ENCODE results near the gene EFNA1. TPM values are rescaled to one million over a fixed set of nuclear protein-coding genes. Genes with fewer than 3 reads are reported as not detected.

Gene EFNA1
- total RNA-seq, 1 donor from 2014 or later: 0.34 TPM

DNA sequence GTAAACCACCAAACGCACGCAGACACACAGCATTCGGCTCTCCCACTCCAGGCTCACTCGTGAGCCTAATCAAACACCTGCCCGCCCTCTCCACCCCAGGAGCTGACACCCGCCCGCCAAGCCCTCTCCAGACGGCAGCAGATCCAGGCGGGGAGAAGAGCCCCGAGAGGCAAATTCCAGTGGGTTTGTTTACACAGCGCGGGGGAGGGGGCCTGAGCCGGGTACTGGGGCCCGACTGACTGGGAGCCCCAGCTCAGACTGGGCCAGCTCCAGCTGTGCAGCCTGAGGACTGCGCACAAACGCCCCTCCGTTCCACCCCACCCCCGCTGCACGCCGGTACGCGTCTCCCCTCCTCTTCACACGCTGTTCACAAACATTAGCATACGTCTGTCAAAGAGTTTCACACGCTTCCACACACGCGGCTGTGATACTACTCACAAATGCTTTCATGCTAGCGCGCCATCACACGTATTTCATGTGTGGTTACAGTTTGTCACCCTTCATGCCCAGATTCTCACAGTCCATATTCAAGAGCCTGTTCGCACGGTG is 1.0 kb upstream of the EFNA1 start:
- Mint-ChIP-seq H3K27ac (no peak overlapping the region), H3K4me3 (peak overlapping the region; percentile 90), H3K36me3 (no peaks in the 10 kb centered on the region), H3K9me3 (no peaks in the 10 kb centered on the region), H3K27me3 (ENCODE audit: insufficient read depth, low read depth) (peaks cover 56% of the 10 kb centered on the region), H3K4me1 (peaks cover 48% of the 10 kb centered on the region)
- DNase-seq (ENCODE audit: low spot score): peak; percentile 63
- Histone ChIP-seq H3K4me2 (peak overlapping the region; percentile 95), H3K4me1 (peaks cover 59% of the 10 kb centered on the region), H3K9ac (no peak overlapping the region), H2AFZ (replicated peaks) (peak overlapping the region; percentile 80), H3K27ac (no peak overlapping the region), H3F3A (ENCODE audit: low read depth) (peaks cover 39% of the 10 kb centered on the region), H3K9me3 (ENCODE audit: low read depth) (no peaks in the 10 kb centered on the region), H3K27me3 (peaks cover 90% of the 10 kb centered on the region), H3K79me2 (ENCODE audit: low read depth) (no peaks in the 10 kb centered on the region), H4K20me1 (ENCODE audit: low read depth) (peaks cover 13% of the 10 kb centered on the region), H3K4me3 (peak overlapping the region; percentile 64), H3K36me3 (no peaks in the 10 kb centered on the region)
- TF ChIP-seq, protein P1, sequence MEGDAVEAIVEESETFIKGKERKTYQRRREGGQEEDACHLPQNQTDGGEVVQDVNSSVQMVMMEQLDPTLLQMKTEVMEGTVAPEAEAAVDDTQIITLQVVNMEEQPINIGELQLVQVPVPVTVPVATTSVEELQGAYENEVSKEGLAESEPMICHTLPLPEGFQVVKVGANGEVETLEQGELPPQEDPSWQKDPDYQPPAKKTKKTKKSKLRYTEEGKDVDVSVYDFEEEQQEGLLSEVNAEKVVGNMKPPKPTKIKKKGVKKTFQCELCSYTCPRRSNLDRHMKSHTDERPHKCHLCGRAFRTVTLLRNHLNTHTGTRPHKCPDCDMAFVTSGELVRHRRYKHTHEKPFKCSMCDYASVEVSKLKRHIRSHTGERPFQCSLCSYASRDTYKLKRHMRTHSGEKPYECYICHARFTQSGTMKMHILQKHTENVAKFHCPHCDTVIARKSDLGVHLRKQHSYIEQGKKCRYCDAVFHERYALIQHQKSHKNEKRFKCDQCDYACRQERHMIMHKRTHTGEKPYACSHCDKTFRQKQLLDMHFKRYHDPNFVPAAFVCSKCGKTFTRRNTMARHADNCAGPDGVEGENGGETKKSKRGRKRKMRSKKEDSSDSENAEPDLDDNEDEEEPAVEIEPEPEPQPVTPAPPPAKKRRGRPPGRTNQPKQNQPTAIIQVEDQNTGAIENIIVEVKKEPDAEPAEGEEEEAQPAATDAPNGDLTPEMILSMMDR (IDR thresholded peaks at IDR 0.05): no peak
- TF ChIP-seq EZH2 (IDR thresholded peaks at IDR 0.05): peak; percentile 37

DNA sequence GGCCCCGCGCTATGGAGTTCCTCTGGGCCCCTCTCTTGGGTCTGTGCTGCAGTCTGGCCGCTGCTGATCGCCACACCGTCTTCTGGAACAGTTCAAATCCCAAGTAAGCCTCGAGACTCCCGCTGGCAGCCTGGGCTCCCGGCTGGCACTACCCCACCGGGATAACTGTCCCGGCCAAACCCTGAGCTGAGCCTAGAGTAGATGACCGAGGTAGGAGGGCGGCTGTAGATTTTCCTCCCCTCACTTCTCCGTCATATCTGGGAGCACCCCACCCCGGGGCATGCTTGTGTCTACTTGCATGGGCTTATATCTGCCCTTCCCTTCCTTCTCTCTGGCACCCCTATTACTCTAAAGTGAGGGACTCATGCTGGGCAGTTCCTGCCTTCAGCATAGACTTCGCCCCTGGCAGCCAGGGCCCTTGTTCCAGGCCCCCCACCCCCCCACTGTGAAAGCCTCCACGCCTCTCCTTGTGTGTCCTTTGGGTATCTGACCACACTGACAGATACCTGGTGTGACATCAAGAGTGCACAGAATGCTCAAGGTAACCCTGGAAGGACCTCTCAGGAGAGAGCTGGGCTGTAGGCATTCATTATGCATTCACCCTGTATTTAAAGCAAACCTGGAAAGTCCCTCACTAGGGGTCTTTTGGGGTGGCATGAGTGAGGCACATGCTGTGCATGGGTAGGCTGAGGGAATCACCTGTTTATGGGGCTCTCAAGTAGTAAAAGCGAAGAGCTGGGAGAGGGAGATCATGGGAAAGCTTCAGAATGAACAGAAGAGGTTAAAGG is 485 bp downstream of the EFNA1 start:
- H3K79me2 ChIP-seq (ENCODE audit: low read depth): no peaks in the 10 kb centered on the region
- TF ChIP-seq, protein P1 (IDR thresholded peaks at IDR 0.05): no peak
- no peak for TF ChIP-seq EZH2phosphoT487 (IDR thresholded peaks at IDR 0.05)
- no peak for TF ChIP-seq EZH2 (IDR thresholded peaks at IDR 0.05)
- H3K27ac Mint-ChIP-seq: no peak overlapping the region
- peaks cover 39% of the 10 kb centered on the region for H3F3A ChIP-seq (ENCODE audit: low read depth)
- no peaks in the 10 kb centered on the region for H3K9me3 ChIP-seq (ENCODE audit: low read depth)
- peaks cover 51% of the 10 kb centered on the region for H3K4me1 Mint-ChIP-seq
- H3K4me3 ChIP-seq: peak overlapping the region; percentile 64
- peaks cover 1% of the 10 kb centered on the region for H3K36me3 Mint-ChIP-seq
- peaks cover 51% of the 10 kb centered on the region for H3K27me3 Mint-ChIP-seq (ENCODE audit: insufficient read depth, low read depth)
- H3K9me3 Mint-ChIP-seq: no peaks in the 10 kb centered on the region
- H3K36me3 ChIP-seq: no peaks in the 10 kb centered on the region
- peak overlapping the region; percentile 95 for H3K4me2 ChIP-seq
- no peak overlapping the region for H3K9ac ChIP-seq
- H4K20me1 ChIP-seq (ENCODE audit: low read depth): peaks cover 13% of the 10 kb centered on the region
- peaks cover 77% of the 10 kb centered on the region for H3K27me3 ChIP-seq
- no peak overlapping the region for H2AFZ ChIP-seq (replicated peaks)
- no peak overlapping the region for H3K27ac ChIP-seq
- H3K4me3 Mint-ChIP-seq: peak overlapping the region; percentile 83
- peaks cover 59% of the 10 kb centered on the region for H3K4me1 ChIP-seq
- DNase-seq (ENCODE audit: low spot score): no peak

DNA sequence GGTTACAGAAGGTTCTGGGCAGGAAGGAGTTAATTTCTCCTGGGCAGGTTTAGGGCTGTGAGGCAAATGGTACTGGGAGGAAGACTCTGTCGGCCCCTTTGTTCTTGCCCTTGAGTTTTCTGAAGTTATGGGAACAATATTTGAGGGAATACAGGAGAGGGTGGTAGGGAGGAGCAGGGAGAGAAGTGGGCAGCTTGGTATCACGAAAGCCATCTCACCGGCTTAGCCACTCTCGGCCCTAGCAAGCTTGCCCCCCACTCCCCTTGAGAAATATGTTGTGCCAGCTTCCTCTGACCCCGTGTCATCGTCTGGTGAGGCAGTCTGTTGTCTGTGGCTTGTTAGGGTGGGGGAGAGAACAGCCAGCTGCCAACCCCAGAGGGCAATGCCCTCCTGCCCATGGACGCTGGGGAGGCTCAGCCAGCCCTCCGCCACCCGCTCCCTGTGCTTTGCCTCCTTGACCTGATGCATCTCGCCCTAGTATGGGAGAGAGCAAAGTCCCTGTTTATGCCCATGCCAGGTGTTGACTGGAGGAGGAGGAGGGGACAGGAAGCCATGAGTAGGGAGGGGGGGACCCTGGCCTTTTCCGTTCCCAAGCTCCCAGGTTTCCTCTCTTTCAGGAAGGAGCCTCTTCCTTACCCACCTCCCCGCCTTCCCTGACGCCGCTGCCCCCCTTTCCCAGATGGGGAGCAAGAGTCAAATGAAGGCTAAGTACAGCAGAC is 1.2 kb downstream of the EFNA1 start:
- peaks cover 70% of the 10 kb centered on the region for H3K27me3 ChIP-seq
- H3K4me1 ChIP-seq: peaks cover 59% of the 10 kb centered on the region
- no peaks in the 10 kb centered on the region for H3K79me2 ChIP-seq (ENCODE audit: low read depth)
- H3K36me3 ChIP-seq: no peaks in the 10 kb centered on the region
- peaks cover 13% of the 10 kb centered on the region for H4K20me1 ChIP-seq (ENCODE audit: low read depth)
- H3K36me3 Mint-ChIP-seq: peaks cover 2% of the 10 kb centered on the region
- no peak overlapping the region for H3K9ac ChIP-seq
- H3K9me3 Mint-ChIP-seq: no peaks in the 10 kb centered on the region
- H3K4me2 ChIP-seq: peak overlapping the region; percentile 95
- peaks cover 52% of the 10 kb centered on the region for H3K27me3 Mint-ChIP-seq (ENCODE audit: insufficient read depth, low read depth)
- peak overlapping the region; percentile 64 for H3K4me3 ChIP-seq
- peaks cover 39% of the 10 kb centered on the region for H3F3A ChIP-seq (ENCODE audit: low read depth)
- no peak overlapping the region for H3K27ac Mint-ChIP-seq
- H3K4me3 Mint-ChIP-seq: peak overlapping the region; percentile 83
- TF ChIP-seq EZH2phosphoT487 (IDR thresholded peaks at IDR 0.05) (no peak), EZH2 (IDR thresholded peaks at IDR 0.05) (no peak)
- TF ChIP-seq, protein P1 (IDR thresholded peaks at IDR 0.05): no peak
- no peak overlapping the region for H3K27ac ChIP-seq
- H2AFZ ChIP-seq (replicated peaks): no peak overlapping the region
- H3K9me3 ChIP-seq (ENCODE audit: low read depth): no peaks in the 10 kb centered on the region
- H3K4me1 Mint-ChIP-seq: peaks cover 53% of the 10 kb centered on the region
- no peak for DNase-seq (ENCODE audit: low spot score)

All from neural progenitor cell (in vitro differentiated cells).